GM19468 (cell line): ENCODE results near the gene EYS.
"Not testable (repeated sequence)": the region's sequence is repeated elsewhere in the genome, so short reads cannot be mapped to it uniquely, and the experiment has no call there.

Experiments used
- ATAC-seq: cut with Tn5 transposase; IDR thresholded peaks from one replicate; pipeline ENCODE4 v1.9.1; 2021; ENCODE audit warnings: mild to moderate bottlenecking, moderate library complexity, moderate number of reproducible peaks; ENCODE audit not compliant: unreplicated experiment; ENCODE audit errors: extremely low read depth

EYS gene

GRCh38 chr6:63800386-63800785 is 1906.6 kb downstream of the EYS start:
- ATAC-seq: not testable (repeated sequence)

GRCh38 chr6:63799813-63800212 is 1907.2 kb downstream of the EYS start:
- no peak for ATAC-seq

GRCh38 chr6:63799313-63799712 is 1907.7 kb downstream of the EYS start:
- ATAC-seq: no peak

GRCh38 chr6:63798378-63798777 is 1908.6 kb downstream of the EYS start:
- ATAC-seq: no peak

GRCh38 chr6:63797721-63798120 is 1909.3 kb downstream of the EYS start:
- no peak for ATAC-seq

GRCh38 chr6:63795826-63796225 is 1911.2 kb downstream of the EYS start:
- no peak for ATAC-seq

- ATAC-seq: no peak
Observed at GRCh38 chr6:63795006-63795405, 1912.0 kb downstream of the EYS start.

- ATAC-seq: no peak
Observed at GRCh38 chr6:63793465-63794137, 1913.4 kb downstream of the EYS start.

- ATAC-seq: no peak
Observed at GRCh38 chr6:63792736-63793464, 1914.1 kb downstream of the EYS start.

GRCh38 chr6:63790334-63790733 is 1916.7 kb downstream of the EYS start:
- ATAC-seq: no peak

- no peak for ATAC-seq
Observed at GRCh38 chr6:63789699-63790098, 1917.3 kb downstream of the EYS start.

GRCh38 chr6:63788569-63788968 is 1918.5 kb downstream of the EYS start:
- ATAC-seq: no peak

GRCh38 chr6:63787021-63787420 is 1920.0 kb downstream of the EYS start:
- ATAC-seq: no peak

GRCh38 chr6:63785006-63785405 is 1922.0 kb downstream of the EYS start:
- peak; percentile 51 for ATAC-seq

GRCh38 chr6:63783096-63783495 is 1923.9 kb downstream of the EYS start:
- ATAC-seq: no peak

- ATAC-seq: no peak
Observed at GRCh38 chr6:63774961-63775360, 1932.1 kb downstream of the EYS start.

GRCh38 chr6:63773200-63773599 is 1933.8 kb downstream of the EYS start:
- no peak for ATAC-seq

GRCh38 chr6:63765828-63766227 is 1941.2 kb downstream of the EYS start:
- ATAC-seq: no peak

GRCh38 chr6:63764318-63764916 is 1942.6 kb downstream of the EYS start:
- ATAC-seq: no peak

- ATAC-seq: no peak
Observed at GRCh38 chr6:63760199-63760598, 1946.8 kb downstream of the EYS start.

GRCh38 chr6:63759605-63760105 is 1947.4 kb downstream of the EYS start:
- no peak for ATAC-seq
